ENCODE data around the gene ASIC5.

GRCh38 chr4:155837203-155837796 lies 28.8 kb downstream of the ASIC5 start:
- TF ChIP-seq CTCF (IDR thresholded peaks at IDR 0.05) (no peak), POLR2AphosphoS5 (IDR thresholded peaks at IDR 0.05) (no peak)

Measured in esophagus muscularis mucosa (tissue), 3 donors.